Measurements from ENCODE around the gene VLDLR. TPM values are rescaled to one million over a fixed set of nuclear protein-coding genes. Genes with fewer than 3 reads are reported as not detected.

The VLDLR gene
- total RNA-seq, 1 experiment from 2014 or later, result 4.9 TPM

Other genes starting within 250 kb of the VLDLR start
- gene KCNV2, start 95.7 kb downstream of the VLDLR start, total RNA-seq (2014; rRNA removed; shearing (Covaris generic)), result not detected in 2 replicates
- 28.9 and 30.3 TPM in 2 replicates for gene PUM3, start 222.3 kb downstream of the VLDLR start, total RNA-seq (2014; rRNA removed; shearing (Covaris generic))